Astrocyte (in vitro differentiated cells and primary cell): ENCODE results near the gene DENND6B. TPM values are rescaled to one million over a fixed set of nuclear protein-coding genes. Genes with fewer than 3 reads are reported as not detected.

Experiments used
- DNase-seq: peaks from one replicate; pipeline ENCODE4 v3.0.0-alpha.2; 2010; ENCODE audit warnings: low read depth
- FAIRE-seq: peaks from 2 replicates; lab custom pipeline; 2011; peaks lifted over from hg19 to GRCh38; lab: Jason Lieb, UNC
- H2AFZ ChIP-seq: 2 replicates; pipeline ENCODE4 v1.6.0; 2012; ENCODE audit warnings: low read depth, low read length, inconsistent platforms
- H3K27ac ChIP-seq: 2 replicates; pipeline ENCODE4 v1.5.1; 2011; ENCODE audit warnings: low read depth, low read length, inconsistent platforms
- H3K27me3 ChIP-seq: 2 replicates; pipeline ENCODE4 v1.6.0; 2011; ENCODE audit warnings: low read length, inconsistent platforms; ENCODE audit not compliant: insufficient read depth
- H3K36me3 ChIP-seq: 2 replicates; pipeline ENCODE4 v1.5.1; 2011; ENCODE audit warnings: low read length, inconsistent platforms; ENCODE audit not compliant: insufficient read depth
- H3K4me1 ChIP-seq: 2 replicates; pipeline ENCODE4 v1.5.1; 2011; ENCODE audit warnings: low read length, inconsistent platforms; ENCODE audit not compliant: insufficient read depth
- H3K4me2 ChIP-seq: 2 replicates; pipeline ENCODE4 v1.6.0; 2012; ENCODE audit warnings: low read length, inconsistent platforms
- H3K4me3 ChIP-seq: 2 replicates; pipeline ENCODE4 v1.5.1; 2011; ENCODE audit warnings: low read depth, mild to moderate bottlenecking, low read length, inconsistent platforms; ENCODE audit not compliant: insufficient read depth
- H3K79me2 ChIP-seq: 2 replicates; pipeline ENCODE4 v1.6.0; 2012; ENCODE audit warnings: mild to moderate bottlenecking, low read length, inconsistent platforms; ENCODE audit not compliant: insufficient read depth
- H3K9ac ChIP-seq: 2 replicates; pipeline ENCODE4 v1.6.0; 2012; ENCODE audit warnings: mild to moderate bottlenecking, low read length, inconsistent platforms
- H3K9me3 ChIP-seq: 2 replicates; pipeline ENCODE4 v1.5.1; 2012; ENCODE audit warnings: low read depth, mild to moderate bottlenecking, low read length, inconsistent platforms; ENCODE audit not compliant: insufficient read depth
- H4K20me1 ChIP-seq: 2 replicates; pipeline ENCODE4 v1.6.0; 2012; ENCODE audit warnings: low read length, inconsistent platforms; ENCODE audit not compliant: insufficient read depth
- H3K27ac Mint-ChIP-seq: one replicate; pipeline ENCODE4 v1.8.0; 2021; ENCODE audit warnings: mild to moderate bottlenecking, mixed read lengths; ENCODE audit not compliant: unreplicated experiment
- H3K27me3 Mint-ChIP-seq: one replicate; pipeline ENCODE4 v1.8.0; 2021; ENCODE audit warnings: low read depth, mixed read lengths; ENCODE audit not compliant: unreplicated experiment
- H3K36me3 Mint-ChIP-seq: one replicate; pipeline ENCODE4 v1.8.0; 2021; ENCODE audit warnings: low read depth, mixed read lengths; ENCODE audit not compliant: unreplicated experiment
- H3K4me1 Mint-ChIP-seq: one replicate; pipeline ENCODE4 v1.8.0; 2021; ENCODE audit warnings: low read depth, mixed read lengths; ENCODE audit not compliant: unreplicated experiment
- H3K4me3 Mint-ChIP-seq: one replicate; pipeline ENCODE4 v1.8.0; 2021; ENCODE audit warnings: mild to moderate bottlenecking, moderate library complexity, mixed read lengths; ENCODE audit not compliant: unreplicated experiment
- H3K9me3 Mint-ChIP-seq: one replicate; pipeline ENCODE4 v1.8.0; 2021; ENCODE audit warnings: mild to moderate bottlenecking, mixed read lengths; ENCODE audit not compliant: unreplicated experiment
- CTCF ChIP-seq: IDR thresholded peaks from 2 replicates; pipeline ENCODE4 v1.5.1; 2011; ENCODE audit warnings: low read depth, mild to moderate bottlenecking, inconsistent platforms, low read length, moderate library complexity; ENCODE audit not compliant: insufficient read depth
- EZH2 ChIP-seq: IDR thresholded peaks from 2 replicates; pipeline ENCODE4 v1.6.1; 2012; ENCODE audit warnings: mild to moderate bottlenecking, low read length, inconsistent platforms; ENCODE audit not compliant: insufficient read depth
- total RNA-seq: library from RNA; stranded (reverse); gene quantifications from 2 replicates; pipeline ENCODE4 v1.2.1, GENCODE V29; 2021

The DENND6B gene
- total RNA-seq, 1 donor from 2014 or later, result 5.4 TPM

- no peak for FAIRE-seq
- no peak overlapping the region for H3K4me3 Mint-ChIP-seq
Observed at GRCh38 chr22:50363166-50363802, 36.5 kb upstream of the DENND6B start.

GRCh38 chr22:50361688-50362087, 34.9 kb upstream of the DENND6B start:
- no peaks in the 10 kb centered on the region for H3K27me3 ChIP-seq
- no peak overlapping the region for H2AFZ ChIP-seq
- H3K79me2 ChIP-seq, result peaks cover 90% of the 10 kb centered on the region
- H3K4me3 ChIP-seq, result no peak overlapping the region
- no peak for DNase-seq
- H3K9me3 ChIP-seq, result no peaks in the 10 kb centered on the region
- no peak overlapping the region for H3K27ac ChIP-seq
- no peak overlapping the region for H3K4me3 Mint-ChIP-seq
- no peak overlapping the region for H3K27ac Mint-ChIP-seq
- H3K4me2 ChIP-seq, result no peak overlapping the region
- H3K9me3 Mint-ChIP-seq, result peaks cover 4% of the 10 kb centered on the region
- H4K20me1 ChIP-seq, result peaks cover 81% of the 10 kb centered on the region
- H3K4me1 Mint-ChIP-seq, result peaks cover 19% of the 10 kb centered on the region
- TF ChIP-seq CTCF (no peak), EZH2 (no peak)
- no peak overlapping the region for H3K9ac ChIP-seq
- H3K27me3 Mint-ChIP-seq, result no peaks in the 10 kb centered on the region
- no peaks in the 10 kb centered on the region for H3K36me3 ChIP-seq
- no peaks in the 10 kb centered on the region for H3K4me1 ChIP-seq
- FAIRE-seq, result no peak
- H3K36me3 Mint-ChIP-seq, result peaks cover 26% of the 10 kb centered on the region

More at GRCh38 chr22:50363166-50363802, 36.5 kb upstream of the DENND6B start:
- Histone ChIP-seq H4K20me1 (peaks cover 80% of the 10 kb centered on the region), H2AFZ (no peak overlapping the region), H3K4me2 (no peak overlapping the region), H3K27ac (no peak overlapping the region), H3K79me2 (peaks cover 90% of the 10 kb centered on the region), H3K9me3 (no peaks in the 10 kb centered on the region), H3K4me1 (no peaks in the 10 kb centered on the region), H3K4me3 (no peak overlapping the region), H3K36me3 (no peaks in the 10 kb centered on the region), H3K27me3 (no peaks in the 10 kb centered on the region), H3K9ac (no peak overlapping the region)
- Mint-ChIP-seq H3K4me1 (peaks cover 19% of the 10 kb centered on the region), H3K9me3 (peaks cover 4% of the 10 kb centered on the region), H3K27me3 (no peaks in the 10 kb centered on the region), H3K27ac (no peak overlapping the region), H3K36me3 (peaks cover 29% of the 10 kb centered on the region)
- TF ChIP-seq EZH2 (no peak), CTCF (no peak)
- no peak for DNase-seq

- Histone ChIP-seq H3K9me3 (no peaks in the 10 kb centered on the region), H3K27ac (no peak overlapping the region), H3K4me1 (no peaks in the 10 kb centered on the region), H3K36me3 (no peaks in the 10 kb centered on the region), H3K9ac (no peak overlapping the region), H3K4me3 (no peak overlapping the region), H2AFZ (no peak overlapping the region), H4K20me1 (peaks cover 81% of the 10 kb centered on the region), H3K27me3 (no peaks in the 10 kb centered on the region), H3K79me2 (peaks cover 90% of the 10 kb centered on the region), H3K4me2 (no peak overlapping the region)
- TF ChIP-seq EZH2, result no peak
- no peak for TF ChIP-seq CTCF
- peaks cover 19% of the 10 kb centered on the region for H3K4me1 Mint-ChIP-seq
- DNase-seq, result no peak
- H3K36me3 Mint-ChIP-seq, result peaks cover 29% of the 10 kb centered on the region
- H3K27me3 Mint-ChIP-seq, result no peaks in the 10 kb centered on the region
- no peak for FAIRE-seq
- no peak overlapping the region for H3K4me3 Mint-ChIP-seq
- H3K27ac Mint-ChIP-seq, result no peak overlapping the region
- peaks cover 4% of the 10 kb centered on the region for H3K9me3 Mint-ChIP-seq
Observed at GRCh38 chr22:50361222-50361621, 34.4 kb upstream of the DENND6B start.
